Midbrain (tissue), 1 donor: ENCODE measurements around the gene IL5.
"Not testable (repeated sequence)": the region's sequence is repeated elsewhere in the genome, so short reads cannot be mapped to it uniquely, and the experiment has no call there.

Experiments used
- DNase-seq: peaks from one replicate; lab custom pipeline; 2025; lab: John Stamatoyannopoulos, UW

Gene IL5

GRCh38 chr5:132528866-132529634 is 14.3 kb downstream of the IL5 start:
- peak; percentile 4 for DNase-seq

- no peak for DNase-seq
These were observed 15.3 kb downstream of the IL5 start for GRCh38 chr5:132528021-132528420.

DNA sequence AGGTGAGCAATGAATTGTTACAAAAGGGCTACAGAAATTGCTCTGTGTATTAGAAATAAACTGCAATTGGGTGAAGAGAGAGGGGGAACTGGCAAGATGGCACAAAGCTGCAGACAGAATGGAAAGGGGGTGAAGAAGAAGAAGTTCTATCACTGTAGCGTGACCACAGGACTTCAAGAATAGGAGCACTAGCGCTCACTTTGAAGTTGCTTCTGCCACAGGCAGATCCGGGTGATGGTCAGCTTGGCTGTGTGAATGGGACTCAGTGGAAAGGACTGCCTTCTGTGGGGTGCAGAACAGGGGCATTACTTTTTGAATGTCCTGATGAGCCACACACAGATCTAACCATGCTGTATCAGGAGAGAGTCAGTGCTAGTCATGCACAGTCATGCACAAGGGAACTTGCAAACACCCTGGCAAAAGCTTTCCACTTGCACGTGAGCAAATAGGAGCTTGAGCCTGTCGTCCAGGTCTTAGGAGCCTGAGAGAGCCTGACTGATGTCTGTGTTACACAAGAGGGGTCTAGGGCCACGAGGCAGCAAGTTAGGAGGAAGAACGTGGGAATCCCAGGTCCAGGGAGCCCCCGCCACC is 16.3 kb downstream of the IL5 start:
- no peak for DNase-seq

GRCh38 chr5:132526290-132526973 is 16.9 kb downstream of the IL5 start:
- DNase-seq = peak; percentile 63

GRCh38 chr5:132525299-132525724 is 18.0 kb downstream of the IL5 start:
- DNase-seq = no peak

- not testable (repeated sequence) for DNase-seq
These were observed 18.4 kb downstream of the IL5 start for GRCh38 chr5:132524877-132525276.

DNA sequence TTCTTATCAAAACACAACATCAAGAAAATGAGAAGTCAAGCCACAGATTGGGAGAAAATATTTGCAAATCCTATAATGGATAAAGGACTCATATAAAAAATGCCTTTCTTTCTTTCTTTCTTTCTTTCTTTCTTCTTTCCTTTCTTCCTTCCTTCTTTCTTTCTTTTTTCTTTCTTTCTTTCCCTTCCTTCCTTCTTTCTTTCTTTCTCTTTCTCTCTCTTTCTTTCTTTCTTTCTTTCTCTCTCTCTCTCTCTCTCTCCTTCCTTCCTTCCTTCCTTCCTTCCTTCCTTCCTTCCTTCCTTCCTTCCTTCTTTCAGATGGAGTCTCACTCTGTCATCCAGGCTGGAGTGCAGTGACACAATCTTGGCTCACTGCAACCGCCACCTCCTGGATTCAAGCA is 21.3 kb downstream of the IL5 start:
- DNase-seq = not testable (repeated sequence)

- not testable (repeated sequence) for DNase-seq
These were observed 29.5 kb downstream of the IL5 start for GRCh38 chr5:132513618-132514336.

DNA sequence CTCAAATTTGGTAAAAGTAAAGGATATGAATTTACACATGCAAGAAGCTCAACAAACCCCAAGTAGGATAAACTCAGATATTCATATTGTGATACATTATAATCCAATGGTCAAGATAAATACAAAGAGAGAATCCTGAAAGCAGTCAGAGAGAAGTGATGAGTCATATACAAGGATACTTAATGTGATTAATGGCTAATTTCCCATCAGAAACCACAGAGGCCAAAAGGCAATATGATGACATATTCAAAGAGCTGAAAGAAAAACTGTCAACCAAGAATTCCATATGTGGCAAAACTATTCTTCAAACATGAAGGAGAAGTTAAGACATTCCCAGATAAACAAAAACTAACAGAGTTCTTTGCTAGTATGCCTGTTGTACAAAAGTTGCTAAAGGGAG is 33.2 kb downstream of the IL5 start:
- no peak for DNase-seq

DNA sequence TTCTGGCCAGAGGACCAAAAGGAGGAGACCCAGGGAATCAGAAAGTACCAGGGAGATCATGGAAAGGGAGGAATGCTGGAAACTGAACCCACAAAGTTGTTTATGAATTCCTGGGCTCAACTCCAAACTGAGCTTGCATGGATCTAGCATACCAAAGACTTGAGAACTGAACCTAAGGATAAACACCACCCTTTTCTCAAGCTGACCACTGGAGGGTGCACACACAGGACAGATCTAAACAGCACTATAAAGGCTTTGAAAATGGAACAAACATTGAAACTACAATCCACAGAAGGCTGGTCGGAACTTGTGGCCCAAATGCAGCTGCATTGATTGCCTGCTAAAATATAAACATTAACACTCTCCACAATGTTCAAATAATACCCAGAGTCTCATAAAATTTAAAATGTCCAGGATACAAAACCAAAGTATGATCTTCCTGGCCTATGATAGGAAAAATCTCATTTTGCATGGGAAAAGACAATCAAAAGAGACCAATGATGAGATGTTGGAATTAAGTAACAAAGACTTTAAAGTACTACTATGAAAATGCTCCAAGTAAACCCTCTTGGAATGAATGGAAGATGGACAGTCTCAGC is 37.1 kb downstream of the IL5 start:
- peak; percentile 8 for DNase-seq

DNA sequence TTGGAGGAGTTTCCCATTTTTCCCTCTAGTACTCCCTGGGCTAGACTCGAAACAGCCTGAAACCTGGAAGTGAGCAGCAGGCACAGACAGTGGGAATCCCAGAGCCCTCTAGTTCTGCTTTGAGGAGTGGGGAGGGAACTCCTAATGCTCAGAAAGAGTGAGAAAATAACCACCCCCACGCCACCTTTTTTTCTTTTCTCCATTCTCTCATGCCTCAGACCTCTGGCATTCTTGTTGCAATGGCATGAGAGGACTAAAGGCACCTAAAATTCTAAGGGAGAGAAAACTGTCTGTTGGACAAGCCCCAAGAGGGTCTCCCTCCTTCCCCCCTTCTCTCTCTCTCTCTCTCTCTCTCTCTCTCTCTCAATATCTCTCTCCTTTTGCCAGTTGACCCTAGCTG is 37.7 kb downstream of the IL5 start:
- DNase-seq = no peak

DNA sequence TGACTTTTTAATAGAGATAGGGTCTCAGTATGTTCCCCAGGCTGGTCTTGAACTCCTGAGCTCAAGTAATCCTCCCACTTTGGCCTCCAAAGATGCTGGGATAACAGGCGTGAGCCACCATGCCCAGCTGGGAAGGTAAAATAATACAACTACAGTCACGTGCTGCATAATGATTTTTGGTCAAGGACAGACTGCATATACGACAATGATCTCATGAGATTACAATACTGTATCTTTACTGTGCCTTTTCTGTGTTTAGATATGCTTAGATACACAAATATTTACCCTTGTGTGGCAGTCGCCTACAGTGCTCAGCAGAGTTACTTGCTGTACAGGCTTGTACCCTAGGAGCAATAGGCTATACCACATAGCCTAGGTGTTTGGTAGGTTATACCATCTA is 38.6 kb downstream of the IL5 start:
- no peak for DNase-seq

DNA sequence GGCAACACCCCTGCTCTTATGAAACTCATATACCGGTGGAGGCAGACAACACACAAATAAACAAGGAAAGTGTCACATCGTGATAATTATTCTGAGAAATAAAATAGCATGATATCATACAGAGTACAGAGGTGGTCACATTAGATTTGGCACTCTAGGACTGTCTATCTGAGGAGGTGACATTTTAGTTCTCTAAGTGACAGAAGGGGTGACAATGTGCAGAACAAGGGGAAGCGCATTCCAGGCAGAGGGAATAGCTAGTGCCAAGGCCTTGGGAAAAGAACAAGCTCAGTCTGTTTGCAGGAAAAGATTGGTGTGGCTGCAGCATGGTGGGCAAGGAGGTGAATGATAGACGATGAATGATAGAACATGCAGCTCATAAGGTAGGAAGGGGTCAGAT is 40.1 kb downstream of the IL5 start:
- no peak for DNase-seq

DNA sequence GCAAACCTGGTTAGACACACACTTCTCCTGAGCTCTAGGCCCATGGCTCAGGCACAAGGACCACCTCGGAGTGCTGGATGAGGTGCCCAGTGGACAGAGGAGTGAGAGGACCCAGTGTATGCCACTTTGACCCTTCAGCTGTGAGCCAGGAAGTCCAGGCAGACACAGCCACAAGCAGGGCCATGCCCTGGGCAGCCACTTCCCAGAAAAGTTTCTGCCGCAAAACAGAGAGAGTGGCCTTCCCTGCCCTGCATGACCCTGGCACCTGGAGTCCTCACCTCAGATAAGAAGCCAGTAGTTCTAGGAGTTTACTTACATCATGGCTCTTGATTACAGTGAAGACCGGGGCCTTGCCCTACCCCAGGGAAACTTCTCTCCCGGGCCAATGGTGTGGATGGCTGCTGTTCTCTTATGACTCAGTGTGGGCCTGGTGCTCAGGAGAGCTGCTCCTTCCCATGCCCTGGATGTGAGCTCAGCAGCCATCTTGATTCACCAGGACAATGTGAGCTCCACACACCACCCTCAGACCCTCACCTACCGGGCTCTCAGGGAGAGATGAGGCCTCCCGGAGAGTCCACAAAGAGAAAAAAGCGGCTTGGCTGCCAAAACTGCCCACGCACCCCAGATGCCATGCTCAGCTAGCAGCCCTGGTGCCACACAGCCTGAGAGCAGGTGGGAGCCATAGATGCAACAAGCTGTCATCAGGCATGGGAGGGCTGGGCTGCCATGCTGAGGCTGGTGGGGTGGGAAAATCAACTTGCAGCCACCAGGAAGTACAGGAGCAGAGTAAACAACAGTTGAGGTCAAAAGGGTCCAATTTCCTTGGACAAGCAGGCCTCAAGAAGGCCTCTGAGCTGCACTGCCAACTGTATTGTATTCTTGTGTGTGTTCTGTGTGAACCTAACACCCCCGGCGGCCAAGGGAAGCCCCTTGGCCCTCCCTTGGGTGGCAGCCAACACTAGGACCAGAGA is 41.1 kb downstream of the IL5 start:
- no peak for DNase-seq

DNA sequence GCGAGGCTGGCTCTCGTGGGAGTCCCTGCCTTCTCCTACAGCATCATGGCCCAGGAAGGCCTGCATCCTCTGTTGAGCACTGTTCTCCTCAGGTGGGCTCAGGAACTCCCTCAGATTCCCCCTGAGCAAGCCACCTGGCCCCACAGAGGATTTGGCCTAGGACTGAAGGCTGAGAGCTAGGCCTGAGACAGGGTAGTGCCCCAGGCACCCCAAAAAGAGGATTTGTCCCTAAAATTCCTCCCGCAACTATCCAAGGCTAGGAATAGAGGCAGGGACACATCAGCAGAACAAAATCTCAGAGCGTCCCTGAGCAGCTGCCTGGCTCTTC is 41.7 kb downstream of the IL5 start:
- no peak for DNase-seq

- peak; percentile 67 for DNase-seq
These were observed 42.2 kb downstream of the IL5 start for GRCh38 chr5:132500931-132501628.

GRCh38 chr5:132500244-132500930 is 42.9 kb downstream of the IL5 start:
- DNase-seq = no peak

DNA sequence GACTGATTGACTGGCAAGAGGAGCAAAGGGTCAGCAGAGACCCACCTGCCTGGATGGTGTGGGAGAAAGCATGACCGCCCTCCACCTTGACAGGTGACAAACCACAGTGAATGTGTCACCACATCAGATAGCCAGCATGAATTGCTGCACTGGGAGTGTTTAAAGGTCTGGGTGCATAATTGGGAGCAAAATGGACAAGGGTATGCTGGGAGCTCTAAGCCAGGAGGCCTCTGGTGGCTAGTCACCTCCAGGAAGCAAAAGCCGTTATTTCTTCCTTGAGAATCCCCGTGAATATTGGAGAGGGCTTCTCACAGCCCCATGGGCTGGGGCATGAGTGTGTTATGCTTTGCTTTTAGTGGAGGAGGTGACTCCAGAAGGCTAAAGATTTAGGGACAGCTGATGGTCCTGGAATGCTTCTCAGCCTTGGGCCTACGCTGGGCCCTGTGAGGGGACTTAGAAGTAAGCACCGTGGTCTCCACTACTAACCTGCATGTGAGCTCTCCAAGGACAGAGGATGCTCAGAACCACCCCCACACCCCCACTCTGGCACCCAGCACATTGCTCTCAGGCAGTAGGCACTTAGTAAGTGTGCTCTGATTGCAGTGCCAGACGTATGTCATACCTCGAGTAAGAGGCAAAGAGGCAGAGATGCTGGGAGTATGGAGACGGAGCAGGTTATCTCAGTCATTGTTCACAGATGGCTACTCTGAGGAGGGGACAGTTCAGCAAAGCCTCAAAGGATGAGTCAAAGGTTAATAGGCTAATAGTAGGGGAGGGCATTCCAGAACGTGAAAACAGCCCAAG is 43.7 kb downstream of the IL5 start:
- DNase-seq = no peak

DNA sequence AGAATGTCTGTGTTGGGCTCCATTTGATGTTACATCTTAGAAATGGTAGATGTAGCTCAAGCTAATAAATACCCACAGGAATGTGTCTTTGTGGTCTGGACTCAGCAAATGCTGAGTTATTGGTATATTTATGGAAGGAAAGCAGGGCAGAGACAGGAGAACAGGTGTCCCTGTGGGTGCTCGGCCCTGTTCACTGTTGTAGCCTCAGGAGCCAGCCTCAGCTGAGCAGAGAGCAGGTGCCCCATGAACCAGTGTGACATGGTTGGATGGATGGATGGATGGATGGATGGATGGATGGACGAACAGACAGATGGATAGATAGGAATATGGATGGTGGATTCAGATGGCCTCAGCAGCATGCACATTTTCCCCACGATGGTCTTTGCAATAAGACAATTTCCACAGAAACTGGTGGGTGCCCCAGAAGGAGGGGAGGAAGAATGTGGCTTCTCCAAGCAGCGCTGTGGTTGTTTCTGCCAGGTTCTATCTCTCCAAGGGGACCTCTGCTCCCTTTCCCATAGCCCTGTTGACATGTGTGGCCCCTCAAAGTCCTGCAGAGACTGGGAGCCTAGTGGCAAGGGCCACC is 44.5 kb downstream of the IL5 start:
- DNase-seq = no peak
